ENCODE results near the gene RNPEPL1. TPM values are rescaled to one million over a fixed set of nuclear protein-coding genes. Genes with fewer than 3 reads are reported as not detected.

The RNPEPL1 gene
- total RNA-seq, 1 experiment from 2014 or later: 22.6 TPM

GRCh38 chr2:240539906-240540305 lies 28.4 kb upstream of the RNPEPL1 start:
- CTCF ChIA-PET: no interaction called here
- Histone ChIP-seq H3K36me3 (ENCODE audit: control insufficient read depth, insufficient read depth, low read length) (no peaks in the 10 kb centered on the region), H3K4me1 (0 out of 2 replicates have a peak, but pooled peaks cover 4% of the 10 kb centered on the region), H3K4me3 (ENCODE audit: low read depth, low read length) (no peak overlapping the region), H3K27me3 (replicated peaks; ENCODE audit: control insufficient read depth, insufficient read depth, low read length) (no peaks in the 10 kb centered on the region), H3K9me3 (0 out of 2 replicates have a peak, but pooled peaks cover 4% of the 10 kb centered on the region)
- Mint-ChIP-seq H3K27me3 (ENCODE audit: insufficient read depth, unreplicated experiment) (no peaks in the 10 kb centered on the region), H3K4me3 (ENCODE audit: unreplicated experiment) (no peak overlapping the region), H3K27ac (ENCODE audit: unreplicated experiment) (no peak overlapping the region), H3K9me3 (ENCODE audit: unreplicated experiment) (peaks cover 10% of the 10 kb centered on the region), H3K36me3 (ENCODE audit: insufficient read depth, unreplicated experiment) (peaks cover 33% of the 10 kb centered on the region), H3K4me1 (ENCODE audit: low read depth, unreplicated experiment) (peaks cover 8% of the 10 kb centered on the region)
- TF ChIP-seq, protein P1, sequence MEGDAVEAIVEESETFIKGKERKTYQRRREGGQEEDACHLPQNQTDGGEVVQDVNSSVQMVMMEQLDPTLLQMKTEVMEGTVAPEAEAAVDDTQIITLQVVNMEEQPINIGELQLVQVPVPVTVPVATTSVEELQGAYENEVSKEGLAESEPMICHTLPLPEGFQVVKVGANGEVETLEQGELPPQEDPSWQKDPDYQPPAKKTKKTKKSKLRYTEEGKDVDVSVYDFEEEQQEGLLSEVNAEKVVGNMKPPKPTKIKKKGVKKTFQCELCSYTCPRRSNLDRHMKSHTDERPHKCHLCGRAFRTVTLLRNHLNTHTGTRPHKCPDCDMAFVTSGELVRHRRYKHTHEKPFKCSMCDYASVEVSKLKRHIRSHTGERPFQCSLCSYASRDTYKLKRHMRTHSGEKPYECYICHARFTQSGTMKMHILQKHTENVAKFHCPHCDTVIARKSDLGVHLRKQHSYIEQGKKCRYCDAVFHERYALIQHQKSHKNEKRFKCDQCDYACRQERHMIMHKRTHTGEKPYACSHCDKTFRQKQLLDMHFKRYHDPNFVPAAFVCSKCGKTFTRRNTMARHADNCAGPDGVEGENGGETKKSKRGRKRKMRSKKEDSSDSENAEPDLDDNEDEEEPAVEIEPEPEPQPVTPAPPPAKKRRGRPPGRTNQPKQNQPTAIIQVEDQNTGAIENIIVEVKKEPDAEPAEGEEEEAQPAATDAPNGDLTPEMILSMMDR (IDR thresholded peaks at IDR 0.05; ENCODE audit: insufficient read depth in 1 of 2, low read depth in 1 of 2, low read length in 1 of 2, severe bottlenecking in 1 of 2, unreplicated experiment in 1 of 2): no peak
- DNase-seq: no peak
- POLR2A ChIA-PET: no interaction called here
- intact Hi-C loops (cut with micrococcal nuclease; ENCODE audit: unreplicated experiment): no loop called here
- BruUV-seq (replicated peaks): no TSS peak

GRCh38 chr2:240551288-240551687 lies 17.0 kb upstream of the RNPEPL1 start:
- POLR2A ChIA-PET: no interaction called here
- Mint-ChIP-seq H3K9me3 (ENCODE audit: unreplicated experiment) (no peaks in the 10 kb centered on the region), H3K27me3 (ENCODE audit: insufficient read depth, unreplicated experiment) (no peaks in the 10 kb centered on the region), H3K4me3 (ENCODE audit: unreplicated experiment) (no peak overlapping the region), H3K4me1 (ENCODE audit: low read depth, unreplicated experiment) (no peaks in the 10 kb centered on the region), H3K36me3 (ENCODE audit: insufficient read depth, unreplicated experiment) (peaks cover 16% of the 10 kb centered on the region), H3K27ac (ENCODE audit: unreplicated experiment) (no peak overlapping the region)
- intact Hi-C loops (cut with micrococcal nuclease; ENCODE audit: unreplicated experiment): no loop called here
- Histone ChIP-seq H3K4me3 (ENCODE audit: low read depth, low read length) (no peak overlapping the region), H3K36me3 (ENCODE audit: control insufficient read depth, insufficient read depth, low read length) (no peaks in the 10 kb centered on the region), H3K4me1 (no peaks in the 10 kb centered on the region), H3K27me3 (replicated peaks; ENCODE audit: control insufficient read depth, insufficient read depth, low read length) (no peaks in the 10 kb centered on the region), H3K9me3 (no peaks in the 10 kb centered on the region)
- no peak for DNase-seq
- BruUV-seq (replicated peaks): no TSS peak
- TF ChIP-seq, protein P1 (IDR thresholded peaks at IDR 0.05; ENCODE audit: insufficient read depth in 1 of 2, low read depth in 1 of 2, low read length in 1 of 2, severe bottlenecking in 1 of 2, unreplicated experiment in 1 of 2): no peak
- CTCF ChIA-PET: interaction anchor here (0.6 kb wide), 1 partner anchor 15 kb away, joined by 3 read pairs; no protein-coding TSS in a partner anchor

GRCh38 chr2:240551811-240552210 lies 16.5 kb upstream of the RNPEPL1 start:
- TF ChIP-seq, protein P1 (IDR thresholded peaks at IDR 0.05; ENCODE audit: insufficient read depth in 1 of 2, low read depth in 1 of 2, low read length in 1 of 2, severe bottlenecking in 1 of 2, unreplicated experiment in 1 of 2): no peak
- Mint-ChIP-seq H3K27ac (ENCODE audit: unreplicated experiment) (no peak overlapping the region), H3K4me3 (ENCODE audit: unreplicated experiment) (no peak overlapping the region), H3K27me3 (ENCODE audit: insufficient read depth, unreplicated experiment) (no peaks in the 10 kb centered on the region), H3K9me3 (ENCODE audit: unreplicated experiment) (no peaks in the 10 kb centered on the region), H3K4me1 (ENCODE audit: low read depth, unreplicated experiment) (no peaks in the 10 kb centered on the region), H3K36me3 (ENCODE audit: insufficient read depth, unreplicated experiment) (peaks cover 16% of the 10 kb centered on the region)
- intact Hi-C loops (cut with micrococcal nuclease; ENCODE audit: unreplicated experiment): no loop called here
- no peak for DNase-seq
- CTCF ChIA-PET: interaction anchor here (0.6 kb wide), 1 partner anchor 14 kb away, joined by 3 read pairs; no protein-coding TSS in a partner anchor
- Histone ChIP-seq H3K4me3 (ENCODE audit: low read depth, low read length) (no peak overlapping the region), H3K9me3 (no peaks in the 10 kb centered on the region), H3K27me3 (replicated peaks; ENCODE audit: control insufficient read depth, insufficient read depth, low read length) (no peaks in the 10 kb centered on the region), H3K36me3 (ENCODE audit: control insufficient read depth, insufficient read depth, low read length) (no peaks in the 10 kb centered on the region), H3K4me1 (no peaks in the 10 kb centered on the region)
- POLR2A ChIA-PET: no interaction called here
- no TSS peak for BruUV-seq (replicated peaks)
